HG03378 (cell line): ENCODE results near the gene NCAM1.

Experiments
- ATAC-seq: cut with Tn5 transposase; IDR thresholded peaks from one replicate; pipeline ENCODE4 v1.9.1; 2021; ENCODE audit warnings: mild to moderate bottlenecking, moderate library complexity; ENCODE audit not compliant: unreplicated experiment

Gene NCAM1

DNA sequence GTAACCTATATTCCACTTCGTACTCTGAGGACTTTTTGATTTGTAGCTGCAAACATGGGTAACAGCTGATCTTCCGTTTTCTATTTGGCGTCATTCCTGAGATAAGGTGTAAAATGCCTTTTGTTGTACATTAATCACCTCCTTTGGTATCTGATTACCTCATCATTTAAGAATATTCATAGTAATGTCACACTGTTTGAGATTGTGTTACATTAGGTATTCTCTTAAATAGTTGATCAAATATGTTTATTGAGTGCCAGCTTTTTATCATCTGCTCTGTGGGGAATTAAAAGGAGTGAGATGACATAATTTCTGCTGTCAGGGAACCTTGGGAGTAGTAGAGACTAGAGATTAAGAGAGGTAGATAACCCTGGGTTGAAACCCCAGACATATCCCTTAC, 5.9 kb downstream of the NCAM1 start:
- no peak for ATAC-seq

DNA sequence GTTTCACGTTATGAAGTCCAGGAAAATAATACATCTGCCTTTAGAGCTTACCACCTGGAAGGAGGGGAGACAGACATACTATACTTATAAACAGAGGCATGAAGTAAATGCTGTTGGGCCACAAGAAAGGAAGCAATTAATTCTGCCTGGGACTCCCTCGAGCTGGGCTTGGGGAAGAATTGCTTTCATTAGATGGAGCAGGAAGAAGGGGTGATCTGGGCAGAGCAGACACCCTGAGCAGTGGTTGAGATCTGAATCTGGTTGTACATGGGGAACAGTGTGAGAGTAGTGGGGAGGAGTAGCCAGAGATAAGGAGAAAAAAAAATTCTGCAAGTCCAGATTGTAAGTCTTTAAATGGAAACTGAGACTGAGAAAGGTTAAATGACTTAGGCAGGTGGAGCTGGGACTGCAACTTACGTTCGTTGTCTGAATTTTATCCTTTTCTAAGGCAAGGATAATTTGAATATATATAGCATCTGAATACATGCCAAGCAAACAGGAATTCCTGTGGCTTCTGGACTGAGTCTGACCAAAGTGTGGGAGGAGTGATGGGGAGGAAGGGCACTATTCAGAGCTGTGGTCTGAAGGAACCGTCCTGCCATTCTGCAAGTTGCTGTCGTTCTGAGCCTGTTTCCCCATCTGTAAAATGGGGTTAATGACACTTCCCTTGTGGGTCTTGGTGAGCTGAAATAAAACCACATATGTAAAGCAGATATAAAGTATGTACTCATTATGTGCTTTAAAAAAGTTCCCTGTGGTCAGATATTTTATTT, 7.9 kb downstream of the NCAM1 start:
- no peak for ATAC-seq

DNA sequence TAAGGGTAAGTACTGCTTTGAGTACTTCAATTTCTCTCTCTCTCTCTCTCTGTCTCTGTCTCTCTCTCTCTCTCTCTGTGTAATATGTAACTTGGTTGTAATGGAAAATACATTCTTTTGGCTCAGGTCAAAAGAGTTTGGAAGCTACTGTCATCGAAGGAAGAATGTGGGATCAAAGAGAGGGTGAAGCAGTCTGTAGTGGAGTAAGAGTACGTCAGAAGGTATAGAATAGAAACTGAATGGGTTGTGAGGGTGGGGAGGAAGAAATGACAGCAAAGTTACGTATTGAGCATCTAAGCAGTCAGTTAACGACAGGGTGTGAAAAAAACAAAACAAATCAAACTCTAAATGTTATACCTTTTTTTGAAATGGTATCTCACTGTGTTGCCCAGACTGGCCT, 10.0 kb downstream of the NCAM1 start:
- ATAC-seq = no peak

DNA sequence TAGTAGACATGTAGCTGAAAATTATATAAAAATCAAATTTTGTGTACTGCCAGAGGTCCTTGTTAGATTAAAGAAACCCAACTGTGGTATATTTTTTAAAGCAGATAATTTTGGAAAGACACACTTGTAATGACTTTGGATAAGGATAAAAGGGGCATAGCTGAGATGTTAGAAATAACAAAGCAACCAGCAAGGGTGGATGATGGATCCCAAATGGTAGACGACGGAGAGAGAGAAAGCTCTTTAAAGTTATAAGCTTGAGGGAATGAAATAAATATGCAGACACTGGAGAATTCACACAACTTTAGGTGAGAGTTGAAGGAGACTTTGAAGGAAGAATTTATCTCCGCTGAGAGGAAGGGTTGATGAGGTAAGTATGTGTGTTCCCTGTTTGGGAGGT, 10.6 kb downstream of the NCAM1 start:
- no peak for ATAC-seq

DNA sequence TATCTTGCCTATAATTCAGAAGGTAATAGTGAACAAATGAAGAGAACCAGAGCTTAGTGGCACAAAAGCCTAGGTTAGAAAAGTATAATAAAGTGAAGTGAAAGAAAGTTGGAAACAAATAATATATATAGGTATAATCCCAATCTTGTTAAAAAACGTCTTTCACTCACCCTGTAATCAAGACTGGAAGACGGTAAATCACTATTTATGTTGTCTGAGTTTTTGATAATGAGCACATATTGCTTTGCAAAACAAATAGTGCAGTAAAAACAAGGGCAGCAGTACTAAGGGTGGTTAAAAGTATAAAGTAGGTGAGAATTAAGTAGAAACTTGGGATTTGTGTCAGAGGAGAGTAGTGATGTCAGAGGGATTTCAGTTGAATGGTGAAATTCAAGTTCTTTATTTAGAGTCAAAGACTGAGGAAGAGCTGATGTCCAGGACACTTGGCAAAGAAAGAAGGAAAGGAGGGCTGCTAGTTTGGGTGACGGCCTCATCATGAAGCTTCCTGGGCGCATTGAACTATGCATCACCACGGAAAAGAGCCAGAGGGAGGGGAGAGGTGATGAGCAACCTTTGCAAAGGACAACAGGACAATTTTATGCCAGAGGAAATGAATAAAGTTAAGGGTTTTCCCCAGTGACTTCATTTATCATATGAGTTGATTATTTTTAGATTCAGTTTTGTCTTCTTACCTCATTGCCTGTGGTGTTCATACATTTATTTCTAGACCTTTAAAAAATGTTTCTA, 11.4 kb downstream of the NCAM1 start:
- no peak for ATAC-seq

DNA sequence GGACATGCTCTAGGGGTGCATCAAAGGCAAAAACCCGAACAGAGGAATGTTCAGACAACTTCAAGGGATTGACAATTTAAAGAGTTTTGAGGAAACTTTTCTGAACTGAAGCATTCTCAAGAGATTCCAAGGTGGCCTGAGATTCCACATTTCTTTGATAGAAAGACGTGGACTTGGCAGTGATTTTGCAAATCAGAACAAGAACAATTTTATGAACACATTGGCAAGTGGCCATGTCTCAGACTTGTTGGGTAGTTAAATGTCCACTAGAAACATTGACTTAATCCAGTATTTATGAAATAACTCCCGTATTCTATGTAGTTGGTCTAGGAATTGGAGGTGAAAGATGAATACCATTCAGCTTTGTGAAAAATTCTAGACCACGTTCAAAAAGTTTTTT, 13.8 kb downstream of the NCAM1 start:
- ATAC-seq = no peak

DNA sequence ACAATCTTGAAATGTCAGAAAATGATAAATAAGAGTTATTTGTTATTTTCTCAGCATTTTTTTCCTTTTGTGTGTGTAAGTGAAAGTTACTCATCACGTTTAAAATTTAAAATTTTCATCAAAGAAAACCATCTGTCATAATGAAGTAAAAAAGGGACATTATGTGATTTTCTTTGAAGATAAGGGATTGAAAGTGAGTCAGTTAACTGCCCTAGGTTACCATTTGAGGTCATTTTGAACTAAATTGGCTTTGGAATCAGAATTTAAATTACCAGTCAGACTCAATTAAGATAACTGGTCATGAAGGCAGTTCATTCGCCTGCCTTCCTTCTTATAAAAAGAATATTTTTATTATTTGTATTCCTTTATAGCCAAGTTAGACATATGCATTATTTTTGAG, 14.3 kb downstream of the NCAM1 start:
- no peak for ATAC-seq

DNA sequence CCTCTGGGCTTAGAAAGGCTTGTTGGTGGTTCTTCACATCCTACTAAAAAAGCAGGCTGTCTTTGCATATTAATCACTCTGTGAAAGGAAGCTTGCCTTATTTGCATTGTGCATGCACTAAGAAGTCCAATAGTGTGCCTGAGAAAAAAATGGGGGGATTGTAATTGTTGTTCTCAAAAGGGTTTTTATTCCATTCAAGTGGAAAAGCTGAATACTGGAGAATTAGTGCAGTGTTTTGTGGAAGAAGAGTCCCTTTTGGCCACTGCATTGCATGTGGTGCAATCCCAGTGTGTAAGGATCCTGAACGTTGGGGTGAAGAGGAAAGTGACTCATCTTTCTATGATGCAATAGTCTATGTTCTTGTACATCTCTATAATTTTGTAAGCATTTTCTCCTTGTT, 16.5 kb downstream of the NCAM1 start:
- ATAC-seq = no peak

DNA sequence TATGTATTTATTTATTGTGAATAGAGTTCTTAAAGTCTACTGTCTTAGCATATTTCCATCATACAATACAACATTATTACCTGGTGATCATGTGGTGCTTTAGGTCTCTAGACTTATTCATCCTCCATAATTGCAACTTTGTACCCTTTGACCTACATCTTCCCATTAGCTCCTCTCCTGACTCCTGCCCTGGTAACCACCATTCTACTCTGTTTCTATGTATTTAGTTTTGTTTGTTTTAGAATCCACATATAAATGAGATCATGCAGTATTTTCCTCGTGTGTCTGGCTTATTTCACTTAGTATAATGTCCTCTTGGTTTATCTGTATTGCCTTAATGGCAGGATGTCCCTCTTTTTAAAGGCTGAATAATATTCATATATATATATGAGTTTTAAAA, 22.7 kb downstream of the NCAM1 start:
- no peak for ATAC-seq

DNA sequence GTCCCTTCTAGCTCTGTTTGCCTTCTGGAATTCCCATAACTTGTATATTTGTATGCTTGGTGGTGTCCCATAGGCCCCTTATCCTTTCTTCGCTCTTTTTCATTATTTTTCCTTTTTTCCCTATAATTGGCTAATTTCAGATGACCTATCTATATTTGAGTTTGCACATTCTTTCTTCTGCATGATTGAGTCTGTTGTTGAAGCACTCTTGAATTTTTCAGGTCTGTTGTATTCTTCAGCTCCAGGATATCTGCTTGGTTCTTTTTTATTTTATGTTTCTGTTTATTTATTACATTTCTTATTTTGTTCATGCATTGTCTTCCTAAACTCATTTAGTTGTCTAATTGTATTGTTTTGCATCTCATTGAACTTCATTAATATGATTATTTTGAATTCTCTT, 28.0 kb downstream of the NCAM1 start:
- ATAC-seq = no peak

DNA sequence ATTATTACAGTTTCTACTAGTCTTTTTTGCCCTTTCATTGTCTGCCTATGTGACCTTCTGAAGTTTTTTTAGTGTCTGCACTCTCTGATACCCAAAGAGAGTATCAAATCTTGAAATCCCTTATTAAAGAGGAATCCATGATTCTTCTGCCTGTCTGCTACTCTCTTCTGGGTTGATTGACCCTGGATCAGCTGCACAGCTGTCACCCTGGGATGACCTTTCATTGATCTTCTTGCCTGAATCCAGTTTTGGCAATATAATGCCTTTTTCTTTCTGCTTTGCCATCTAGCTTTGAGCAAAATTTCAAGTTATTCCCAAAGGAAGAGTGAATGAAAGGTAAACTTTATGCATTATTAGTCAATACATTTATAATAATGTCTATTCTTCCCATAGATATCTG, 32.6 kb downstream of the NCAM1 start:
- ATAC-seq = no peak

DNA sequence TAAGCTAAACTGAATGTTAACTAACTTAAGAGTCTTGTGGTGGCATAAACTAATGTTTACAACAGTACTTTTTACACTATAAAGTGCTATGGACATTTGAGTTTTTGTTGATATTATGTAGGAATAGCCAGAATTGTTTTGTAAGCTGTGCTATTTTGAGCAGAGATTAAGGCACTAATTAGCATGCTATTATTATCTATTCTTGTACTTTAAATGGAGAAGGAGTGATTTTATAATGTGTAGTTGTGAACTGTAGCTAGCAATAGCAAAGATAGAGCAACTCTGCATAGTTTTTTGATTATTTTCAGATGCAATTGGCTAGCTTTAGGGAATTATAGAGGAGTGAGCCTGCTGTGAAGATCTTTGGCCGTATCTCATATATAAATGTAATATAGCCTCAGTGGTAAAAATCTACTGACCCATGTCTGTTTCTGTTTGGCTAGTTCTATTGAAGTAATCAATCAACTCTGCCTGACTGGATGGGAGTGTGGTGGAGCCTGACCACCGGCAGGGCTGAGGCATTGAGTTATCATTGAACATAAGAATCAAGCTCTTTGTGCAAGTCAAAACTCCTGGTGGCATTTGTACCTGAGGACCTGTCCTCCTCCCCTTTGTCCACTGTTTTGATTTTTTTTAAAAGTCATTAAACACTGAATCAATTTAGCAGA, 34.3 kb downstream of the NCAM1 start:
- no peak for ATAC-seq

DNA sequence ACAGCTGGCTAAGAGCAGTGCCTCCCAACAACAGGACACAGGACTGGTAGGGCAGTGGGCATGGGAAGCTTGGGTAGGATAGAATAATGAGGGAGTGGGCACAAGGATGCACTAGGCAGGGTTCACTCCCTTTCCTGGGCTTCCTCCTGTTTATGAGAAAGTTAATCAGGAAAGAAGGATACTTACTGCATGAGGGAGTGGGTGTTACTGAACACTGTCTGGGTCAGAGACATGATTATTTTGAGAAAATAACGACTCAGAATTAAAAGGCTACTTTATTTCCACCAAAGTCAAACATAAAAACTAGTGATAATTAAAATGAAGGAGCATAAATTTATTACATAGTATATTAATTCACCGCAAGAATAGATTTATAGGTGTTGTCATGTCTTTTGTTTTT, 35.8 kb downstream of the NCAM1 start:
- ATAC-seq = no peak

DNA sequence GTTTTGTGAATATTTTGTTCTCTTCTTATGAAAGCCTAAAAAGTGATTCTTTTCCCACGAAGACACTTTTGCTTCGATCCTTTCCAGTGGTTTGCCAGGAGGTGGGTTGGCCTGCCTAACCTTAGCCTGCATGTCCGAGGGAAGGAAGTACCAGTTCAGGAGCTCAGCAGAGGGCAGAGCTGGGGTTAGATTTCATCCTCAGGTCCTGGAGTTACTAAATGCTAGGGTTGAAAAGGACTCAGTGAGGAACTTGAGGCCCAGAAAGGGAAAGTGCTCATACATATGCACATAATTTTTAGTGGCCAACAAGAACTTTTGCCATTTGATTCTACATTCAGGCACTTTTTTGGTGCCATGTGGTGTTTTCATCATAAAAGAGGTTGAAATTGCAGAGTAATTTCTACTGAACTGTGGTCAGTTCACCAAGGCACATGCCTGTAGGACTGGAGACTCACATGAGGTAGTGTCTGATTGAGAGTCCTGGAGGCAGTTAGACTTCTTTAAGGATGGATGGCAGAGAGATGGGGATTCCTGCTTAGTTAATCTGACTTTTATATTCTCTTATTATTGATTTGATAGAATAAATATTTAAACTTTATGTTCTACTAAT, 36.7 kb downstream of the NCAM1 start:
- ATAC-seq = no peak

DNA sequence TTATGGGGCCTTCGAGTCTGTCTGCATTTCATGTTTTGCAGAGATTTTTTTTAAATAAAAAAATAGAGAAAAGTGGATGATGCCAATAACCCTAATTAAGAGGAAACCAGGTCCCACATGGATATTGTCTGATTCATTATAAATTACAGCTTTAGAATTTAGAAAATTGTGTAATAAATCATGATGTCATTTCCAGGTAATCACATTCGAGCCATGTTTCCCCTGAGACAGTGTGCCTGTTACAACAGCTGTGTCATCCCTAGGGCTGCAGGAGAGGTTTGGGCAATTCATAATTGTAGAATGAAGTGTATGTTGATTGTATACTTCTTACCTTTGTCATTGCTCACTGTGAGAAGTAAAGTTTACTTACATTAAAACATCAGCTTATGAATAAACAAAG, 38.3 kb downstream of the NCAM1 start:
- ATAC-seq = no peak

DNA sequence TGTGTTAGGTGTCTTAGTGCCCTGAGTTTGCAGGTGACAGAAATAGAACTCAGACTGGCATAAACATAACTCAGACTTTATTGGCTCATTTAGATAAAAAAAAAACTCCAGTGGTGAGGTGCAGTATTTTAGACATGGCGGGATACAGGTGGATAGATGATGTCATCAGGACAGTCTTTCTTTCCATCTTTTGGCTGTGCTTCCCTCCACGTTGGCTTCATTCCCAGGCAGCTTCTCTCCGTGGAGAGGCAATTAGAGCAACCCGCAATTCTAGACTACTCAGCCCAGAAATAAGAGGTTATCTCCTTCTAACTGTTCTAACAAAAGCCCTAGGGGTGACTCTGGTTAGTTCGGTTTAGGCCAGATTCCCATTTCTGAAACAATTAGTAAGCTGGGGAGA, 40.5 kb downstream of the NCAM1 start:
- ATAC-seq = no peak

DNA sequence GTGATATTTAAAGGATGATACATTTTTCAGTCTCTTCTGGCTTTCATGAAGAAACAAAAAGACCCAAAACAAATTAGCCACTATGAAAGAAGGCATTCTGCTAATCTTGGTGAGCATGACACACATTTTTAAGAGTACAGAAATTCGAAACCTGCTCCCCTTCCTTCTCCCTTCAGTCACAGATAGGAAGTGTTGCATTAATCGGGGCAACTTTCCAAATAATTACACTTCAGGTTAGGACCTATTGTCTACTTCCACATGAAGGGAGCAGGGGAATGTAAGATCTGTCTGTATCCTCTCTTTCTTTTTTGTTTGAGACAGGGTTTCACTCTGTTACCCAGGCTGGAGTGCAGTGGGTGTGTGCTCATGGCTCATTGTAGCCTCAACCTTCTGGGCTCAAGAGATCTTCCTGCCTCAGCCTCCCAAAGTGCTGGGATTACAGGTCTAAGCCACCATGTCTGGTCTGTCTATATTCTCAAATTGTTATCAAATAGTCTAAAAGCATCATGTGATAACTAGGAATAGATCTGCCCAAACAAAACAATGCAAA, 45.8 kb downstream of the NCAM1 start:
- ATAC-seq = no peak

DNA sequence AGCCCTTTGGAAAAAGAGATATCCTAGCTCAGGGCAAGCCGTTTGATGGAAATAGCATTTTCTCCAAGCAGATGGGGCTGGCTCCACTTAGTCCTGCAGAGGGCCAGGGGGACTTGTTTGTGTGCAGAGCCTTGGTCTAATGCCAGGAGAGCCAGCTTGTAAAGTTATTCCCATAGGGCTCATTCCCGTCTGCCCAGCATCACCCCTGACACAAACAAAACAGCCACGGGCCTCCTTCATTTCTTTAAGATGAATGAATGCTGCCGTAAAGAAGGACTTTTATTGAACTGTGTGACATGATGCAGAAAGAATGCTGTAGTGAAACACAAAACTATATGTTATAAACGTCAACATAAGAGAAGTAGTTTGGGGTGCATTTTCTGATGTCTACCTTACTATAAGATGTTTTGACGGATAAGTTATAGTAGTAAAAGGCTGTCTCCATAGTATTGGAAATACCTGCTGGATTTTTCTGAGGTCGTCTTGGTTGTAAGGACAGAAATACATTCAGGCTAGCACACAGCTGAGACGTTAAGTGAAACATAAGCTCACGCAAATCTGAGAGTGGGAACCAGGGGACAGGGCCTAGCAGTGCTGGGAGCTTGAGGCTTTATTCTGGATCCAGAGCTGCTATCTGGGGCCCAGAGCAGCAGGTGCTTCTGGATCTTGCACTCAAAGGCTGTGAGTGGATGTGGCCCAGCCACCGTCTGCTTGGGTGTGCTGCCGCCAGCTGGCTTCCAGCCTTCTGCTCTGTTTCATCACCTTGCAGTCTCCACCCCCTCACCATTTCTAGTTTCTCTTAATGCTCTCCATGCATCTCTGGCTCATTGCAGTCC, 53.3 kb downstream of the NCAM1 start:
- no peak for ATAC-seq

DNA sequence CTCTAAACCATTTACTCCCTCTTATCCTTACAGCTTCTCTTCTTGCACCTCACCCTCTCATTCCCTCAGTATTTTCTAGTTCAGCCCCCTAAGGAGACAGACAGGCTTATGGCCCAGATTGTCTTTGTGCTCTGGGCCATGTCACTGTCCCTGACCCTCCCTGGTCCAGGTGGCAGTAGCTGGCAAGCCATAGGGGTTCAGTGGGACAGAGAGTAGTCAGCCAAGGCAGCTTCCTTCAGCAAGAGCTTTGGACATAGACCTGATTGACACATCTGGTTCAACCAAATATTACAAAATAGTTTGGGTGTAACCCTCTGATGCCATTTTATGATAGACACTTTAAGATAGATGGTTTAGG, 53.9 kb downstream of the NCAM1 start:
- ATAC-seq = no peak

DNA sequence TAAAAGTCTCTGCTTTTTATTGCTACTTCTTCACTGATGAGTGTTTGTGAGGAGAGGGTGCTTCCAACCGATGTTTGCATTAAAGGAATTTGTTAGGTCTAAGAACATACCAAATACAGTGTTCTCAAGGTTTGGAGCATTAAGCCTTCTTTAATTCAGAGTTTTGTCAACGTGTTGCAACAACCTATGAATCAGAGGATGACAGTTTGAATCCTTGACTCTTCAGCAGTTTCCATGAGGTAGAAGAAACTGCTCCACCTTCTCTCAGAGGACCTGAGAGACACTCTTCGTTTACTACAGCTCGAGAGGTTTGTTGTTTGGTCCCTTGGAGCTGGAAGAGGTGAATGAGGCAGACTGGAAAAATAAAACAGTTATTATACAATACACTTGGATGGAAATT, 55.7 kb downstream of the NCAM1 start:
- no peak for ATAC-seq

DNA sequence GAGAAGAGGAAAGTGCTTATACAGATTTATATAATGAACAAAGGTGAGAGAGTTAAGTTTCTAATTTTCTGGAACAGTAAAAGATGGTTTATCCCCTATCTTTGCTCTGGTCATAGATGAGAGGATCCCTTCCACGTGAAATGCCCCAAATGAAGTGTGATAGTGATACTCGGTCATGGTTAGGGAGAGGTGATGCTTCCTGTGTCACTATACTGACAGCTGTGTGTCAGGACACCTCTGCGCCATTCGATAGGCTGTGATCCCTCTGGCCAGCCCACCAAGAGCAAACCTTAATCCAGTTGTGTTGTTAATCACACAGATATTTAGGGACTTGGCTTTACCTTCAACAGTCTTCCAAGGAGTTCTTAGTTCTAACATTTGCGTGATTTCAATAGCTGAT, 57.7 kb downstream of the NCAM1 start:
- no peak for ATAC-seq
